HG02938 (cell line): Measurements from ENCODE around the gene MRPL53.
"Not testable (repeated sequence)": the region's sequence is repeated elsewhere in the genome, so short reads cannot be mapped to it uniquely, and the experiment has no call there.

Experiments
- ATAC-seq: cut with Tn5 transposase; IDR thresholded peaks from one replicate; pipeline ENCODE4 v1.9.1; 2021; ENCODE audit warnings: mild to moderate bottlenecking, moderate library complexity; ENCODE audit not compliant: unreplicated experiment

Gene MRPL53

GRCh38 chr2:74482801-74483674 is 10.6 kb upstream of the MRPL53 start, which contains the start of the genes CCDC142 and TTC31:
Gene CCDC142 (minus strand): TSS chr2:74482998. CDS start chr2:74482837, 161 bp downstream.
Gene TTC31 (plus strand): TSS chr2:74483081. CDS start chr2:74483096, 15 bp downstream.
- peak; percentile 91 for ATAC-seq

GRCh38 chr2:74481961-74482800 is 9.7 kb upstream of the MRPL53 start:
- peak; percentile 37 for ATAC-seq

- ATAC-seq: no peak
Measured at GRCh38 chr2:74481431-74481830, 9.0 kb upstream of the MRPL53 start.

GRCh38 chr2:74474899-74475298 is 2.4 kb upstream of the MRPL53 start:
- ATAC-seq: no peak

DNA sequence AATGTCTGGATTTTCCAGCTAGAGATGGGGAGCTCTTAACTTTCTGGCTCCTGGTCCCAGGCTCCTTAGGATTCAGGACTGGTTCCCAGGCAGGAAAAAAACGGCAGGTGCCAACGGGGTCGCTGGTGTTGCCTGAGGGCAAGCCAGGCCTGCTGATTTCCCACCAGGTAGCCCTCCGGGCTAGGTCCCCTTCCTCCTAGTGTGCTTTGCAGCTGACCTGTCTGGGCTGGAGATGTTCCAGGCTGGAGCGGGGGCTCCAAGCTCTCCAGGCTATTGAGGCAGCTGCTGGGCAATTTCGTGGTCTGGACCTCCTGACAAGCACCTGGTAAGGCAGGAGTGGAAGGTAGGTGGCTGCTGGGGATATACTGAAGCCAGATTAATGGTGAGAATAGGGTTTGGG is 2.0 kb upstream of the MRPL53 start:
- no peak for ATAC-seq

- no peak for ATAC-seq
Measured at GRCh38 chr2:74472945-74473258, 422 bp upstream of the MRPL53 start.

DNA sequence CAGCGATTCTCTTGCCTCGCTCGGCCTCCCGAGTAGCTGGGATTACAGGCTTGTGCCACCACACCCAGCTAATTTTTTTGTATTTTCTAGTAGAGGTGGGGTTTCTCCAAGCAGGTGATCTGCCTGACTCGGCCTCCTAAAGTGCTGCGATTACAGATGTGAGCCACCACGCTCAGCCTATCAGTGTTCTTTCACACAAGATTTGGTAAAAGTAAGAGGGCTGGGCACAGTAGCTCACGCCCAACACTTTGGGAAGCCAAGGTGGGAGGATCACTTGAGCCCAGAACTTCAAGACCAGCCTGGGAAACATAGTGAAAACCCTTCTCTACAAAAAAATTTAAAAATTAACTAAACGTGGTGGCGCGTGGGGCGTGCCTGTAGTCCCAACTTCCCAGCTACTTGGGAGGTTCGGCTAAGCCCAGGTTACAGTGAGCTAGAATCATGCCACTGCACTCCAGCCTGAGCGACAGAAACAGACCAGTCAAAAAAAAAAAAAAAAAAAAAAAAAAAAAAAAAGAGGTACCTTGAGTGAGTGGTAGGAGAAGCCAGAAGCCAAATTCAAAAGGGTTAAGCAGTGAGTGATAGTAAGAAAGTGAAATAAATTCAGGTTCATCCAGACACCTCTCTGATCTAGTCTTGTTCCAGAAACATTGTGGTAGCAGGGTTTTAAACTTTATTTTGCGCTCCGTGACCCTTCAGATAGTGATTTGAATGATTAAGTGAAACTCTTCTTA is 981 bp downstream of the MRPL53 start:
- no peak for ATAC-seq

GRCh38 chr2:74470742-74471141 is 1.7 kb downstream of the MRPL53 start:
- ATAC-seq: not testable (repeated sequence)

DNA sequence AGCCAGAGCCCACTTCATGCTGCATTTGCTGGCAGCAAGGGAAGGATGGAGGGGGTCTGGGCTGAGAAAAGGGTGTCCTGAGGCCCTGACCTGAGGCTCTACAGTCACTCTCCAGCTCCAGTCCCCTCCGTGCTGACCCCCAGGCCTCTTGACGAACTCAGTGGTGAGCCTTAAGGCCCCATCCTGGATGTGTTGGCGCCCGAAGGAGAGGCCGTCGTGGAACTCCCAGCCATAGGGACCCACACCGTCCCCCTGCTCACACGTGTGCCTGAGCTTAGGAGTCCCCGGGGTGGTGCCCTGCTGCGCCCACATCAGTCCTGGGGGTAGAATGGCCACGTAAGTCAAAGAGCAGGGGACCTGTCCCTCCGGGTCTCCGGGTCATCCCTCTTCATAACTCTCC is 8.1 kb downstream of the MRPL53 start:
- ATAC-seq: no peak

GRCh38 chr2:74462786-74463105 is 9.7 kb downstream of the MRPL53 start:
- ATAC-seq: no peak

- ATAC-seq: no peak
Measured at GRCh38 chr2:74462054-74462785, 10.3 kb downstream of the MRPL53 start.

- no peak for ATAC-seq
Measured at GRCh38 chr2:74461187-74462053, 11.1 kb downstream of the MRPL53 start.

GRCh38 chr2:74460187-74460586 is 12.3 kb downstream of the MRPL53 start:
- ATAC-seq: not testable (repeated sequence)

- ATAC-seq: not testable (repeated sequence)
Measured at GRCh38 chr2:74459503-74460118, 12.9 kb downstream of the MRPL53 start.

GRCh38 chr2:74458938-74459363 is 13.5 kb downstream of the MRPL53 start:
- no peak for ATAC-seq

- ATAC-seq: peak; percentile 84
Measured at GRCh38 chr2:74458132-74458937, 14.1 kb downstream of the MRPL53 start, which contains the start of gene WBP1. Gene WBP1 (plus strand): TSS chr2:74458438. CDS start chr2:74458603, 165 bp downstream.

DNA sequence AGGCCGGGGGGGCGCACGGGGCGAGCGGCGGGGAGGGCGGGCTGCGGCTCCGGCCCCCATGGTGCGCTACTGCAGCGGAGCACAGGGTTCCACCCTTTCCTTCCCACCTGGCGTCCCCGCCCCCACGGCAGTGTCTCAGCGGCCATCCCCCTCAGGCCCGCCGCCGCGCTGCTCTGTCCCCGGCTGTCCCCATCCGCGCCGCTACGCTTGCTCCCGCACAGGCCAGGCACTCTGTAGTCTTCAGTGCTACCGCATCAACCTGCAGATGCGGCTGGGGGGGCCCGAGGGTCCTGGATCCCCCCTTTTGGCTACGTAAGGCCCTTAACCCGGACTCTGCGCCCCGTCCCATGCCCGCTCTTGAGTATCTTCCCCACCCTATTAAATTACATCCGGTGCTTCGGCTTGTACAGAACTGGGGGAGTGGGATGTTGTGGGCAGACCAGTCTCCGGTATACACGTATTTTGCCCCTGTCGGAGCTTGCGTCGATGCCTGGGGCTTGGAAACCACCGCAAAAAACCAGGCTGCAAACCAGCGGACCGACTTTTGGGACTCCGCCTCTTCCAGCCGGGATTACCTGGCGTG is 14.8 kb downstream of the MRPL53 start:
- peak; percentile 22 for ATAC-seq

GRCh38 chr2:74457129-74457548 is 15.3 kb downstream of the MRPL53 start:
- ATAC-seq: no peak
